Stimulated activated naive CD8-positive, alpha-beta T cell treated with anti-CD3 and anti-CD28 coated beads, Interleukin-15, amount 100 ng/mL, for 72 hours (primary cell): ENCODE data around the gene FER1L5.

Experiments used
- ATAC-seq: fragments of 150-1000 bp; cut with Tn5 transposase; 2 replicates; pipeline ENCODE4 v1.10.0; 2021; ENCODE audit warnings: mild to moderate bottlenecking, moderate library complexity
- DNase-seq, 2 donors: peaks; one replicate each; pipeline ENCODE4 v3.0.0; 2021 to 2022
- H3K27ac Mint-ChIP-seq, 2 donors: one replicate each; pipeline ENCODE4 v1.8.0; 2022; ENCODE audit warnings: mild to moderate bottlenecking in 2 of 2, mixed read lengths in 2 of 2, moderate library complexity in 2 of 2
- H3K27me3 Mint-ChIP-seq: one replicate; pipeline ENCODE4 v1.8.0; 2022; ENCODE audit warnings: mixed read lengths
- H3K4me1 Mint-ChIP-seq: one replicate; pipeline ENCODE4 v1.8.0; 2022; ENCODE audit warnings: mild to moderate bottlenecking, mixed read lengths
- H3K4me3 Mint-ChIP-seq, 2 donors: one replicate each; pipeline ENCODE4 v1.8.0; 2022; ENCODE audit warnings: mild to moderate bottlenecking in 2 of 2, mixed read lengths in 2 of 2, moderate library complexity in 1 of 2
- H3K9me3 Mint-ChIP-seq, 2 donors: one replicate each; pipeline ENCODE4 v1.8.0; 2022; ENCODE audit warnings: mixed read lengths in 2 of 2

Gene FER1L5

DNA sequence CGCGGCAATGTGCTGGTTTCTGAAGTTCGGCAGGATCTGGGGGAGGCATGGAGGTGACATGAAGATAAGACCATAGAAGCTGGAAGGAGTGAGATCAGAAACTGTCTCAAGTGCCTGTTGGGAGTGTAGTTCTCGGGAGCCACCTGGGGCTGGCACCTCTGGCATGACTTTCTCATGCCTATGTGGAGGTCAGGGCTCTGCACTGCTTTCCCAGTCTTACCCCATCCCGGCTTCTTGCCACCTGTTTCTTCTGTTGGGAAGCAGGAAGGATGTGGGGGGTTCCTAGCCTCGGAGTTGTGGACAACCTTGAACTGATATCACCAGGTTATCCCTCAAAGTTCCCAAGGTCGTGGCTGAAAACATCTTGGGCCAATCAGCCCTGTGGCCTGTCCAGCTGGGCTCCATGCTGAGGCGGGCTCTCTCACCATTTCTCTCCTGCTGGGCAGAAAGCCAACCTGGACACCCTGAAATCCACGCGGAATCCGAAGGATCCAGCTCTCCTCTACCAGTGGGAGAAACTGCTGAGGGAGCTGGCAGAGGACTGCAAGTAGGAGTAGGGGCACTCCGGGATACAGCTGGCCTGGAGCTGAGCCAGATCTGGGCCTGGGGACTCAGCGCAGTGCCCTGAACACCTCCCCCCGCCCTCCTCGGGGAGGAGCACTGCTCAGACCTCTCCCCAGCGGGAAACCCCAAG, 42.5 kb downstream of the FER1L5 start:
- H3K27me3 Mint-ChIP-seq = peaks cover 16% of the 10 kb centered on the region
- H3K9me3 Mint-ChIP-seq = no peaks in the 10 kb centered on the region
- DNase-seq = no peak
- ATAC-seq = no peak
- H3K4me1 Mint-ChIP-seq = no peaks in the 10 kb centered on the region
- no peak overlapping the region for H3K27ac Mint-ChIP-seq
- no peak overlapping the region for H3K4me3 Mint-ChIP-seq

GRCh38 chr2:96685577-96686459, 43.3 kb downstream of the FER1L5 start:
- no peak for ATAC-seq

GRCh38 chr2:96687266-96687665, 44.7 kb downstream of the FER1L5 start:
- no peak overlapping the region for H3K27ac Mint-ChIP-seq
- DNase-seq (no peak), ATAC-seq (no peak)
- H3K4me1 Mint-ChIP-seq = no peaks in the 10 kb centered on the region
- no peak overlapping the region for H3K4me3 Mint-ChIP-seq
- H3K27me3 Mint-ChIP-seq = peaks cover 16% of the 10 kb centered on the region
- no peaks in the 10 kb centered on the region for H3K9me3 Mint-ChIP-seq

More at GRCh38 chr2:96685577-96686459, 43.3 kb downstream of the FER1L5 start:
- H3K27ac Mint-ChIP-seq = no peak overlapping the region
- H3K4me1 Mint-ChIP-seq = no peaks in the 10 kb centered on the region
- no peak overlapping the region for H3K4me3 Mint-ChIP-seq
- peaks cover 16% of the 10 kb centered on the region for H3K27me3 Mint-ChIP-seq
- DNase-seq = no peak
- H3K9me3 Mint-ChIP-seq = no peaks in the 10 kb centered on the region

DNA sequence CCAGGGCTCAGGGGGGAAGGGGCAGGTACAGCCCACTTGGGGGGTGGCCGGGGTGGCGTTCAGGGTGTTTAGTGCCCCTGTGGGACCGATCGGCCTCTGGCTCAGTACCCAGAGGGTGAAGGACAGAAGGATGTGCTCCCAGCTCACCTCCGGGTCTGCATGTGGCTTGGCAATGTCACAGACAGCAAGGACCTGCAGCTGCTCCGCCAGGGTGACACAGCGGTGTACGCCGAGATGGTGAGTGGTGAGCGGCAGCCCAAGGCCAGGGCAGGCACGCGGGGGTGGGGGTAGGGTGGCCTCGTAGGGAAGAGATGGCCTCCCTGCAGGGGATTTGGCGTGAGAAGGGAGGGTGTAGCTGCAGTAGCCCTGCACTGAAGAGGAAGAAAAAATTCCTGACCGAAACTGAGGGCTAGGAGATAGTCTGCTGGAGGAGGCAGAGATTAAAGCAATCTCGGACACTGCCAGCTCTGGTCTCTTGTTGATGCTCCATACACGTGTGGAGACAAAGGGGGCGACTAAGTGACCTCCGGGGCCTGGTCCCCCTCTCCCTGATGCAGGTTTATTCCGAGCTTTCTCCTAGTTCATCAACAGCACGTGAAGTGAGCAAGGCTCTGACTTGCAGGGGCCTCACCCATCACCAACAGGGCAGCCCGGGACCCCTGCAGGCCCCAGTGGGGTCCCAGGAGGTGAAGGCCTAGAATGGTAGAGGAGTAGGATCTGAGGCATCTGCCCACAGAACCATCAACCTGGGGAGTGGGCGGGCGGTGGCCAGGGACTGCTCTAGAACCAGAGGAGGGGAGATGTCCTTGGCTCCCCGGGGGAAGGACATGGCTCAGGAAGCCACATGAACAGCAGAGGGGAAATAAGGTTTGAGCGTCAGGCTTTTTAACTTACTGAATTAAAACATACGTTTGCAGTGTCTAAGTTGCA, 45.4 kb downstream of the FER1L5 start:
- H3K4me1 Mint-ChIP-seq = no peaks in the 10 kb centered on the region
- no peak for DNase-seq
- peak overlapping the region in 1 of 2 donors; percentile 3 for H3K27ac Mint-ChIP-seq
- H3K9me3 Mint-ChIP-seq = no peaks in the 10 kb centered on the region
- H3K4me3 Mint-ChIP-seq = no peak overlapping the region
- ATAC-seq = no peak
- H3K27me3 Mint-ChIP-seq = peaks cover 16% of the 10 kb centered on the region

DNA sequence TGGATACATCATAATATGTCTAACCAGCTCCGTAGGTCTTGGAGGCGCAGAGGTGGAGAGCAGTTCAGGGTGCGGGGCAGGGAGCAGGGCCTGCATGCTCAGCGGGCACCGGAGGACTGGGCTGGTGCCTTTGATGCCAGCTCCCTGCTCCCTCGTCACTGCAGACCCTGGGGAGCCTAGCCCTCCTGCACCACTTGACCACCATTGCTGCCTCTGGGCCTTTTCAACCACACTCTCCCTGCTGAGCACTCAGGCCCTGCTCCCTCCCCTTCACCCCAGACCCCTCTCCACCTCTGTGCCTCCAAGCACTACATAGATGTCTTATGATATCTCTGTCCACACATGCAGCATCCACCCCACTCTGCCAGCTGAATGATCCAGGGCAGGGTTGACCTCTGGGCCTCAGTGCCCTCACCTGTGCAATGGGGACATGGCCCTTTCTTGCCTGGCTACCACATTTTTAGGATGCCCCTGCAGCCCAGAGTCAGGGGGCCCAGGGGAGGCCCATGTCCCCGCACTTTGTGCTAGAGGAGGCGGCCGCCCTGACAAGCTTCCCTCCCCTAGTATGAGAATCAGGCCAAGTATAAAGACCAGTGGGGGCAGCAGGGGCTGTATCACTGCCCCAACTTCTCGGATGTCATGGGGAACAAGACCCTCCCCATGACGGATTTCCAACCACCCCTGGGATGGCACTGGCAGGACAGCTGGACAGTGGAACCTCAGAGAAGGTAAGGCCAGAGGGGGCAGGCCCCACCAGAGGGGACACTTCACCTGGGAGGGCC, 46.3 kb downstream of the FER1L5 start:
- no peak for DNase-seq
- Mint-ChIP-seq H3K4me3 (no peak overlapping the region), H3K27me3 (peaks cover 16% of the 10 kb centered on the region), H3K27ac (no peak overlapping the region), H3K9me3 (no peaks in the 10 kb centered on the region), H3K4me1 (no peaks in the 10 kb centered on the region)
- no peak for ATAC-seq

DNA sequence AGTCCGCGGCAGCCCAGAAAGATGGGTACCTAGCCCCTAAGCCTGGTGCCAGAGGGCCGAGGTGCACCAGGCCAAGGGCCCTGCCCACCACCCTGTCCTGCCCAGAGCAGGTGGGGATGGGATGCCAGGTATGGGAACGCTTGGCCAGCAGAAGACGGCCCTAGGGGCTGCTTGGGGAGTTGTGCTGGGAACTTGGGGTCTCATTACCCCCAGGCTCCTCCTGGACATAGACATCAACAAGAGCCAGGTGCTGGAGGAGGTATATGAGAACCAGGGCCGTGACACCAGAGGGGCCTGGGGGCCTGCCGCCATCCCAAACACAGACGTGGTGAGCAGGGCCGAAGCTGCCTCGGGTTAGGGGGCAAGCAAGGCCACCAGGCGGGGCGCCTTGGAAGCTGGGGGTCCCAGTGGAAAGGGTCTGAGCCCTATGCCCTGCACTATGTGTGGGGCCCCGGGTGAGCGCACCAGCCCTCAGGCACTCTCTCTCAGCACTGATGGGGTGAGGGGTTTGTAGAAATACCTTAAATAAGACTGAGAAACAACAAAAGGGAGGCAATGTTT, 46.9 kb downstream of the FER1L5 start:
- H3K27me3 Mint-ChIP-seq = peaks cover 12% of the 10 kb centered on the region
- no peaks in the 10 kb centered on the region for H3K4me1 Mint-ChIP-seq
- DNase-seq = no peak
- H3K4me3 Mint-ChIP-seq = no peak overlapping the region
- no peaks in the 10 kb centered on the region for H3K9me3 Mint-ChIP-seq
- peak; percentile 13 for ATAC-seq
- peak overlapping the region in 1 of 2 donors; percentile 19 for H3K27ac Mint-ChIP-seq

- H3K27ac Mint-ChIP-seq = peak overlapping the region in 1 of 2 donors; percentile 31
- ATAC-seq (no peak), DNase-seq (no peak)
- peaks cover 8% of the 10 kb centered on the region for H3K27me3 Mint-ChIP-seq
- no peaks in the 10 kb centered on the region for H3K4me1 Mint-ChIP-seq
- no peak overlapping the region for H3K4me3 Mint-ChIP-seq
- H3K9me3 Mint-ChIP-seq = no peaks in the 10 kb centered on the region
These were observed 47.9 kb downstream of the FER1L5 start for GRCh38 chr2:96690306-96691021.

- Mint-ChIP-seq H3K27me3 (peaks cover 8% of the 10 kb centered on the region), H3K9me3 (no peaks in the 10 kb centered on the region), H3K4me3 (no peak overlapping the region), H3K4me1 (no peaks in the 10 kb centered on the region), H3K27ac (no peak overlapping the region)
- ATAC-seq (peak; percentile 16), DNase-seq (no peak)
These were observed 48.6 kb downstream of the FER1L5 start for GRCh38 chr2:96691022-96691612.

DNA sequence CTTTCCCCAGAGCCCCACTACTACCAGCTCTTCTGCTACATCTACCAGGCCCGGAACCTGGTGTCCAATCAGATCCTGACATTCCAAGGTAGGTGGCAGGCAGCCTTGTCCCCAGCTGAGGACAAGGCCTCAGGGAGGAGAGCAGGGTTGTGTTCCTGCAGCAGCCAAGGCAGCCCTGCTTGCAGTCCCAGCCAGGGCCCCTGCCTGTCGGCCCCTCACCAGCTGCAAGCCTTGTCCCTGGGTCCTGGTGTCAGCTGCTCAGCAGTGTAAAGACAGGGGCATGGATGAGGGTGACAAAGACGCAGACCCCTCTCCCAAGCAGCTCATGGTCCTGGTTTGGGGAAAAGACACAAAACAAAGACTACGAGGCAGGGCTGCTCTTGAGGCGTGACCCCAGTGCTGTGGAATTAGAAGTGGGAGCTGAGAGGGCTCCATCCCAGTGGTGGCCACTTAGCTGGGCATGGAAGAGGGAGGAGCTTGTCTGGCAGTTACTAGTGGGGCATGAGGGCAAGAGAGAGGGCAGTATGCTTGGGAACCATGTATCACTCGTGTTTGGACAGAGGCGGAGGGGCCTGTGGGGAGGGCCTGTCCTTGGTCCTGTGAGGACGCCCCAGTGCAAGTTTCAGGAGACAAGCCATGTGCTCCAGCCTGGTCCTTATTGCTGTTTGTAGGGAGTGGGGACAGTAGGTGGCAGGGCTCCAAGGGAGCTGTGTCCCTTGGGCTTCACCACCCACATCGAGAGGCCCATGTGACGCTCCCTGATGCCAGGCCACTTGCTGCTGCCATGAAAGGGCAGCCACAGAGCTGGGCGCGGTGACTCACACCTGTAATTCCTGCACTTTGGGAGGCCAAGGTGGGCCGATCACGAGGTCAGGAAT, 49.8 kb downstream of the FER1L5 start:
- peaks cover 2% of the 10 kb centered on the region for H3K27me3 Mint-ChIP-seq
- ATAC-seq = no peak
- no peaks in the 10 kb centered on the region for H3K9me3 Mint-ChIP-seq

DNA sequence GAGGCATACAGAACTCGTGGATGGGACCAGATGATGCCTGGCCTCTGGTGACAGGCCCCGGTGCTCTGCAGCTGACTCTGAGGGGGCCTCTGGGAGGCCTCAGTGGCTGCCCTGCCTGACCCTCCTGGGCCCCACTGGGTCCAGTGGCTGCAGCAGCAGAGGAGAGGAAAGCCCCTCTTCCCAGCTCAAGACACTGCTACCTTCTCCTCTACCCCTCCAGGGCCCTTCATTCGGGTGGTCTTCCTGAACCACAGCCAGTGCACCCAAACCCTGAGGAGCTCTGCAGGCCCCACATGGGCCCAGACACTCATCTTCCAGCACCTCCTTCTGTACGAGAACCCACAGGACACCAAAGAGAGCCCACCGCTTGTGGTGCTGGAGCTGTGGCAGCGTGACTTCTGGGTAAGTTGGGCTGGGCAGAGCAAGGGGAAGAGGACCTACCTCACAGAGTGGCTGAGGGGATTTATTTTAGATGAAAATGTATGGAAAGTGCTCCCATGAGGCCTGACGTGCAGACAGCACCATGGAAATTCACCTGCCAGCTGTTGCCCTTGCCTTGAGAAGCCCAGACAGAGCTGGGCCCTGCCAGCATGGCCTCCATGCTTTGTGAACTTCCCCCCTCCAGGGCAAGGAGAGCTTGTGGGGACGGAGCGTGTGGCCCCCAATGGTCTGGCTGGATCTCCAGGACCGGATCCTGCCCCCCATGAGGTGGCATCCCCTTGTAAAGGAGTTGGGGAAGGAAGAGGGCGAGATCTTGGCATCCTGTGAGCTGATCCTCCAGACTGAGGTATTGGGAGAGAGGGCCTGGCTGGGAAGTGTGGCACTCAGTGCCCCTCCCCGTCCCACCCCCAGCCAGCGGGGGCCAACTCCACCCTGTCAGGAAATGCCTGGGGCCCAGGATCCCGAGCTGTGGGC, 51.0 kb downstream of the FER1L5 start:
- no peaks in the 10 kb centered on the region for H3K4me1 Mint-ChIP-seq
- DNase-seq = no peak

More for the DNA sequence above, 49.8 kb downstream of the FER1L5 start:
- Mint-ChIP-seq H3K27ac (peak overlapping the region in 1 of 2 donors; percentile 75), H3K4me3 (no peak overlapping the region), H3K4me1 (no peaks in the 10 kb centered on the region)
- no peak for DNase-seq

DNA sequence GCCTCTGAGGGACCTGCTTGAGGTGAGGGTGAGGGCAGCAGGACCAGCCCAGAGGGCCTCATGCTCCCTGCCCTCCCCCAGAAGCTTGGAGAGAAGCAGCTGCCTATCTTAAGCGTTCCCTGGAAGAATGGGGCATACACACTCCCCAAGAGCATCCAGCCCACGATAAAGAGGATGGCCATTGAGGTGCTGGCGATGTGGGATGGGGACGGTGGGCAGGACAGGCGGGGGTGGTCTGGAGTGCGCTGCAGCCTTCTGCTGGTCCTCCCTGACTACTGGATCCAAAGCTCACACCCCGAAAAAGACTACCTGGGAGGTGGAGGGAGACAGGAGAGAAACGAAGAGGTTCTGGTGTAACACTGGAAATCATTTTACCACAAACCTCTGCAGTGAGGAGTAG, 51.7 kb downstream of the FER1L5 start:
- Mint-ChIP-seq H3K27me3 (no peaks in the 10 kb centered on the region), H3K9me3 (no peaks in the 10 kb centered on the region), H3K4me1 (no peaks in the 10 kb centered on the region), H3K4me3 (no peak overlapping the region), H3K27ac (peak overlapping the region in 1 of 2 donors; percentile 30)
- ATAC-seq (no peak), DNase-seq (no peak)

More for the DNA sequence above, 51.0 kb downstream of the FER1L5 start:
- no peak for ATAC-seq
- Mint-ChIP-seq H3K27me3 (no peaks in the 10 kb centered on the region), H3K9me3 (no peaks in the 10 kb centered on the region), H3K4me3 (no peak overlapping the region), H3K27ac (peak overlapping the region in 1 of 2 donors; percentile 92)

GRCh38 chr2:96694816-96695455, 52.4 kb downstream of the FER1L5 start:
- ATAC-seq (no peak), DNase-seq (no peak)
- H3K4me1 Mint-ChIP-seq = no peaks in the 10 kb centered on the region
- H3K9me3 Mint-ChIP-seq = no peaks in the 10 kb centered on the region
- H3K4me3 Mint-ChIP-seq = no peak overlapping the region
- no peaks in the 10 kb centered on the region for H3K27me3 Mint-ChIP-seq
- H3K27ac Mint-ChIP-seq = no peak overlapping the region
